ENCODE results near the gene RPL5.
A peak's percentile ranks its signal among the peaks of the same experiment; 100 is the strongest.

The RPL5 gene

GRCh38 chr1:92831368-92831761 is 475 bp upstream of the RPL5 start:
- peak overlapping the region; percentile 99 for H3K9ac ChIP-seq (ENCODE audit: low read length)
- H3K9me3 ChIP-seq (ENCODE audit: control insufficient read depth, low read length) = no peaks in the 10 kb centered on the region
- peaks cover 21% of the 10 kb centered on the region for H3K4me1 ChIP-seq (ENCODE audit: control insufficient read depth, insufficient read depth, low read length)
- H3K36me3 ChIP-seq (ENCODE audit: control insufficient read depth, insufficient read depth, low read length) = peaks cover 6% of the 10 kb centered on the region
- H3K4me3 ChIP-seq (ENCODE audit: low read length) = no peak overlapping the region
- H3K27me3 ChIP-seq (ENCODE audit: control insufficient read depth, insufficient read depth, low read length) = no peaks in the 10 kb centered on the region

GRCh38 chr1:92832537-92833114 is 786 bp downstream of the RPL5 start:
- peaks cover 6% of the 10 kb centered on the region for H3K36me3 ChIP-seq (ENCODE audit: control insufficient read depth, insufficient read depth, low read length)
- peaks cover 24% of the 10 kb centered on the region for H3K4me1 ChIP-seq (ENCODE audit: control insufficient read depth, insufficient read depth, low read length)

GRCh38 chr1:92833840-92834239 is 2.0 kb downstream of the RPL5 start:
- peaks cover 24% of the 10 kb centered on the region for H3K4me1 ChIP-seq (ENCODE audit: control insufficient read depth, insufficient read depth, low read length)

More at GRCh38 chr1:92832537-92833114, 786 bp downstream of the RPL5 start:
- H3K9ac ChIP-seq (ENCODE audit: low read length) = peak overlapping the region; percentile 99
- no peaks in the 10 kb centered on the region for H3K9me3 ChIP-seq (ENCODE audit: control insufficient read depth, low read length)
- no peaks in the 10 kb centered on the region for H3K27me3 ChIP-seq (ENCODE audit: control insufficient read depth, insufficient read depth, low read length)
- peak overlapping the region; percentile 93 for H3K4me3 ChIP-seq (ENCODE audit: low read length)

GRCh38 chr1:92834617-92835016 is 2.8 kb downstream of the RPL5 start:
- Histone ChIP-seq H3K4me1 (ENCODE audit: control insufficient read depth, insufficient read depth, low read length) (peaks cover 24% of the 10 kb centered on the region), H3K9ac (ENCODE audit: low read length) (peak overlapping the region; percentile 99), H3K27me3 (ENCODE audit: control insufficient read depth, insufficient read depth, low read length) (no peaks in the 10 kb centered on the region), H3K9me3 (ENCODE audit: control insufficient read depth, low read length) (no peaks in the 10 kb centered on the region), H3K36me3 (ENCODE audit: control insufficient read depth, insufficient read depth, low read length) (peaks cover 6% of the 10 kb centered on the region), H3K4me3 (ENCODE audit: low read length) (no peak overlapping the region)

More at GRCh38 chr1:92833840-92834239, 2.0 kb downstream of the RPL5 start:
- no peaks in the 10 kb centered on the region for H3K27me3 ChIP-seq (ENCODE audit: control insufficient read depth, insufficient read depth, low read length)
- peak overlapping the region; percentile 99 for H3K9ac ChIP-seq (ENCODE audit: low read length)
- no peak overlapping the region for H3K4me3 ChIP-seq (ENCODE audit: low read length)
- H3K36me3 ChIP-seq (ENCODE audit: control insufficient read depth, insufficient read depth, low read length) = peaks cover 6% of the 10 kb centered on the region
- no peaks in the 10 kb centered on the region for H3K9me3 ChIP-seq (ENCODE audit: control insufficient read depth, low read length)

- H3K4me3 ChIP-seq (ENCODE audit: low read length) = no peak overlapping the region
- H3K9me3 ChIP-seq (ENCODE audit: control insufficient read depth, low read length) = no peaks in the 10 kb centered on the region
- no peaks in the 10 kb centered on the region for H3K27me3 ChIP-seq (ENCODE audit: control insufficient read depth, insufficient read depth, low read length)
- H3K36me3 ChIP-seq (ENCODE audit: control insufficient read depth, insufficient read depth, low read length) = peaks cover 6% of the 10 kb centered on the region
- H3K9ac ChIP-seq (ENCODE audit: low read length) = no peak overlapping the region
- peaks cover 24% of the 10 kb centered on the region for H3K4me1 ChIP-seq (ENCODE audit: control insufficient read depth, insufficient read depth, low read length)
These were observed 5.2 kb downstream of the RPL5 start for GRCh38 chr1:92837062-92837461.

- Histone ChIP-seq H3K9ac (ENCODE audit: low read length) (no peak overlapping the region), H3K9me3 (ENCODE audit: control insufficient read depth, low read length) (no peaks in the 10 kb centered on the region), H3K4me1 (ENCODE audit: control insufficient read depth, insufficient read depth, low read length) (peaks cover 21% of the 10 kb centered on the region), H3K4me3 (ENCODE audit: low read length) (no peak overlapping the region), H3K27me3 (ENCODE audit: control insufficient read depth, insufficient read depth, low read length) (no peaks in the 10 kb centered on the region), H3K36me3 (ENCODE audit: control insufficient read depth, insufficient read depth, low read length) (peaks cover 20% of the 10 kb centered on the region)
These were observed 6.7 kb downstream of the RPL5 start for GRCh38 chr1:92838519-92838918.

GRCh38 chr1:92839442-92839841 is 7.6 kb downstream of the RPL5 start:
- Histone ChIP-seq H3K27me3 (ENCODE audit: control insufficient read depth, insufficient read depth, low read length) (no peaks in the 10 kb centered on the region), H3K4me1 (ENCODE audit: control insufficient read depth, insufficient read depth, low read length) (peaks cover 12% of the 10 kb centered on the region), H3K4me3 (ENCODE audit: low read length) (no peak overlapping the region), H3K36me3 (ENCODE audit: control insufficient read depth, insufficient read depth, low read length) (peaks cover 22% of the 10 kb centered on the region), H3K9ac (ENCODE audit: low read length) (no peak overlapping the region), H3K9me3 (ENCODE audit: control insufficient read depth, low read length) (no peaks in the 10 kb centered on the region)

- H3K36me3 ChIP-seq (ENCODE audit: control insufficient read depth, insufficient read depth, low read length) = peaks cover 16% of the 10 kb centered on the region
- H3K9ac ChIP-seq (ENCODE audit: low read length) = no peak overlapping the region
- H3K4me3 ChIP-seq (ENCODE audit: low read length) = no peak overlapping the region
- H3K27me3 ChIP-seq (ENCODE audit: control insufficient read depth, insufficient read depth, low read length) = no peaks in the 10 kb centered on the region
- peaks cover 3% of the 10 kb centered on the region for H3K4me1 ChIP-seq (ENCODE audit: control insufficient read depth, insufficient read depth, low read length)
- H3K9me3 ChIP-seq (ENCODE audit: control insufficient read depth, low read length) = no peaks in the 10 kb centered on the region
These were observed 8.8 kb downstream of the RPL5 start for GRCh38 chr1:92840600-92840999.

GRCh38 chr1:92842082-92843045 is 10.5 kb downstream of the RPL5 start:
- Histone ChIP-seq H3K4me3 (ENCODE audit: low read length) (no peak overlapping the region), H3K36me3 (ENCODE audit: control insufficient read depth, insufficient read depth, low read length) (peaks cover 16% of the 10 kb centered on the region), H3K27me3 (ENCODE audit: control insufficient read depth, insufficient read depth, low read length) (no peaks in the 10 kb centered on the region), H3K4me1 (ENCODE audit: control insufficient read depth, insufficient read depth, low read length) (no peaks in the 10 kb centered on the region), H3K9ac (ENCODE audit: low read length) (no peak overlapping the region), H3K9me3 (ENCODE audit: control insufficient read depth, low read length) (no peaks in the 10 kb centered on the region)

- H3K4me3 ChIP-seq (ENCODE audit: low read length) = no peak overlapping the region
- no peak overlapping the region for H3K9ac ChIP-seq (ENCODE audit: low read length)
- H3K36me3 ChIP-seq (ENCODE audit: control insufficient read depth, insufficient read depth, low read length) = peaks cover 16% of the 10 kb centered on the region
- H3K4me1 ChIP-seq (ENCODE audit: control insufficient read depth, insufficient read depth, low read length) = no peaks in the 10 kb centered on the region
- H3K9me3 ChIP-seq (ENCODE audit: control insufficient read depth, low read length) = no peaks in the 10 kb centered on the region
- H3K27me3 ChIP-seq (ENCODE audit: control insufficient read depth, insufficient read depth, low read length) = no peaks in the 10 kb centered on the region
These were observed 11.2 kb downstream of the RPL5 start for GRCh38 chr1:92843046-92843423.

GRCh38 chr1:92843429-92844352 is 11.9 kb downstream of the RPL5 start:
- Histone ChIP-seq H3K27me3 (ENCODE audit: control insufficient read depth, insufficient read depth, low read length) (no peaks in the 10 kb centered on the region), H3K36me3 (ENCODE audit: control insufficient read depth, insufficient read depth, low read length) (peaks cover 16% of the 10 kb centered on the region), H3K9me3 (ENCODE audit: control insufficient read depth, low read length) (no peaks in the 10 kb centered on the region), H3K9ac (ENCODE audit: low read length) (no peak overlapping the region), H3K4me1 (ENCODE audit: control insufficient read depth, insufficient read depth, low read length) (peaks cover 5% of the 10 kb centered on the region), H3K4me3 (ENCODE audit: low read length) (no peak overlapping the region)

Measured in mucosa of stomach (tissue), 1 donor.